ENCODE measurements around the gene SULT4A1.

SULT4A1 gene

DNA sequence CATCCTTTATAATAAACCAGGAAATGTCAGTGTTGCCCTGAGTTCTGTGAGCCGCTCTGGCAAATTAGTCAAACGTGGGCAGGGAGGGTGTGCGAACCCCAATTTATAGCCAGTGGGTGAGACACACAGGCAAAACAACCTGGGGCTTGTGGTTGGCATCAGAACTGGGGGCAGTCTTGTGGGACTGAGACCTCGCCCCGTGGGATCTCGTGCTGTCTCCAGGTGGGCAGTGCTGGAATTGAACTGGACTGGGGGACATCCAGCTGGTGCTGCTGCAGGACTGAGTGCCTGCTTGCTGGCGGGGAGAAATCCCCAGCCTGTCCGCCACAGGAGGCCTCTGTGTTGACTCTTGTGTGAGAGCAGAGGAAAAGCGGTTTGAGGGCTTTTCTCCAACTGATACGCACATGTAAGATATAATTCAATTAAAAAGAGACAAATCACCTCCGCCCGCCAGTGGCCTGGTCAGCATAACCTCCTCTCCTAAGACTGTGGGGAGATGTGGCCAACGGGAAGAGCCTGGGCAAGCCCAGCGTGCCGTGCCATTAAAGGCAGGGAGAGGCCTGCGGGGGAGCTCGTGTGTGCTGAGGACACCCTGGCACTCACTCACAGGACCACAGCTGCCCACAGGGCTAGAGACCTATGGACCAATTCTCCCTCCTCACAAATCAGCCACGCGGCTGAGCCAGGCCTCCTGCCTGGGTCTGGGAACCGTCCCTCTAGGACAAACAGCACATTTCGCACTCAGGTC lies 18.4 kb downstream of the SULT4A1 start:
- DNase-seq = no peak

DNA sequence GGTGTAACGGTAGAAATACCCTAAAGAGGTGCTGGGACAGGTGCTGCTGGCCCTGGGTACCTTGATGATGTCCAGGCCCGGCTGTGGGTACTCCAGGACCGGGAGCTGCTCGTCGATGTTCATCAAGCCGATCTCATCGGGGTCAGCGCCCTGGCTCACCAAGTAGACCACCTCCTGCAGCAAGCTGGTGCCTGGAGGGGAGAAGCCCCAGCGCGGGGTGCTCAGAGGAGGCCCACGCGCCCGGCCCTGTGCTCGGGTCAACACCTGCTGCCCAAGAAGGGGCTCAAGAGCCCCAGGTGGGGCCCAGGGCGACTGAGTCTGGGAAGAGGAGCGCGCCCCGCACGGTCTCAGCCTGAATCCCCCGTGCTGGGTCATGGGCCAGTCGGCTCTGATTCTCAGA lies 20.6 kb downstream of the SULT4A1 start:
- DNase-seq = no peak

DNA sequence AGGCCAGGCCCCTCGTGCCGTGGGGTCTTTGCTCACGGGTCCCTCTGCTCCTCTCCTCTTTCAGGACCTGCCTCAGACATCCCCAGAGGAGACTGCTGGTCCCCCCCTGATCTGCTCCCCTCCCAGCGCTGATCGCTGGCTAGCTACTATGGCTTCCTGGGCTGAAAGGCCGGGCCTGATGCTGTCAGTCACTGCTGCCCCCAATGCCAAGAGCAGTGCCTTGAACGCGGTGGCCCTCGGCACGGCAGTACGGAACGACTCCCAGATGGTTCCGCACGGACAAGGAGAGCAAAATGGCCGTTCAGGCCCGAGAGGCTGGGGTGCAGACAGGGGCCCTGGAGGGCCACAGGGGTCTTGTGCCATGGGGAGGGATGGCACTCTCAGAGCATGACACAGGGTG lies 21.5 kb downstream of the SULT4A1 start:
- DNase-seq = no peak

DNA sequence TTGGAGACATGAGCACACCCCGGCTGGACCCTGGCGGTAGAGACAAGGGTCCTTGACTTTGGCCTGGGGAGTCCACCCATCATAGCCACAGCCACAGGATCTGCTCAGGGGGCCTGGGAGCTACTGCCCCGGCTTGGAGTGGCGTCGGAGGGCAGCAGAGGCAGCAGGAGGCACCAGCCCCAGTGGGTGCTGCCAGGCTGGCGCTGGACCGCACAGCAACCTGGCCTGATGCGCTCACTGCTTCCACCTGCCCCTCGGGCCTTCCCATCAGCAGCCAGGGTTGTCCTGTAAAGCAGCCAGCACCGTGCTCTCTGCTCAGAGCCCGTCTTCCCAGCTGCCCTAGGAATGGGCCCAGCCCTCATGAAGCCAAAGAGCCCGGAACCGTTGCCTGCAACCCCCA lies 21.9 kb downstream of the SULT4A1 start:
- no peak for DNase-seq

DNA sequence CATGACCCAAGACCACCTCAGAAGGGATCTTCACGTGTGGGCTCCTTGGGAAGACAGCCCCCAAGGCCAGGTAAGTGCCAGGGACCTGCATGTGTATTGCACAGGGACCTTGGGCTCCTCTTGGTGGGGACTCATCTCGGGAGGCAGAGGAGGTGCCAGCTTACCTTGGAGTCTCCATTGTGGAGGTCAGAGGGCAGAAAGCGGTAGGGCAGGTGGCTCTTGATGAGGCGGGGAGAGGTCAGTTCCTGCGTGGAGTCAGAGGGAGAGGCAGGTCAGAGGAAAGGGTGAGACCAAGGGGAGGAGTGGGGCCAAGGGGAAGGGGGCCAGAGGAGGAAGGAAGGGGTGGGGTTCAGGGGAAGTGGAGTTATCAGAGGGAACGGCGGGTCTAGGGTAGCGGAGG lies 22.5 kb downstream of the SULT4A1 start:
- no peak for DNase-seq

DNA sequence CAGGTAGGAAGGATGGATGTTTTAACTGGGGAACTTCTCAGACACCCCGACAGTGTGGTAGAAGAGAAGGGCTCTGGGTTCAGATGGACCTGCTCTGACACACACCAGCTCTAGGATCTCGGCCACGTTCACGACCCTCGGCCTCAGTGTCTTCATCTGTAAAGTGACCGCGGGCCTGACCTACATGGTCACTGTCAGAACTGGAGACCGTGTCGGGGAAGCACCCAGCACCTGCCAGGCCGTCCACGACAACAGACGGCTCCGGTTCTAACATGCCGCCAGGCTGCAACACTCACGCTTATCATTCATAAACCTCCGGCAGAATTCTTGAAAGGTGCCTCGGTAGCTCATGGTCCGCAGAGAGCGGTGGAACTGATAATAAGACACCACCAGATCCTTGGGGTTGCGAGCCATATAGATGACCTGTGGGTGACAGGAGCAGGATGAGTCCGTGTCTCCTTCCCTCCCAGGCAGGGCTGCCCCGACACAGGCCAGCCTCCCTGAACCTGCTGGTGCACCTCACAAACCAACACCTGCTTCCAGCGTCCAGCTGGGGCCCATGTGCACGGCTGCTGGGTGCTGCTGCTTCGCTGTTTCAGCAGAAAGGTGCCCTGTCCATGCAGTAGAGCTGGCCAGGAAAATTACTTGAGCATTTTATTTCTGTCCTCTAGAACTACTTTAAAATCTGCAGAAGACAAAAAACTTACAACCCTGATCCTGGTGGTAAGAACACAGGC lies 23.6 kb downstream of the SULT4A1 start:
- no peak for DNase-seq

DNA sequence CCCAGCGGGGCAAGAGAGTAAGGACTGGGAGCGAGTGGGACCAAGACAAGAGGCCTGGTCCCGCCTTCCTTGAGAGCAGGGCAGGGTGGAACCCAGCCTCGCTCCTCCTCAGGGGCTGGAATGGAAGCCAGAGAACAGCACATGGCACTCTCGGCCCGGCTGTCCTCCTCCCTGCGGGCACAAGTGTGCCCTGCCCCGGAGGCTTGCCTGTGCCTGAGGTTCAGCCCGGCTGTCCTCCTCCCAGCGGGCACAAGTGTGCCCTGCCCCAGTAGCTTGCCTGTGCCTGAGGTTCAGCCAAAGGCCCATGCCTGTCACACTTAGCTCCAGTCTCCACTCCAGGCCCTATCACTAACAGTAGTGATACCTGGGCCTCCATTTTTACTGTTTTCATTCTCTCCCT lies 24.2 kb downstream of the SULT4A1 start:
- no peak for DNase-seq

DNA sequence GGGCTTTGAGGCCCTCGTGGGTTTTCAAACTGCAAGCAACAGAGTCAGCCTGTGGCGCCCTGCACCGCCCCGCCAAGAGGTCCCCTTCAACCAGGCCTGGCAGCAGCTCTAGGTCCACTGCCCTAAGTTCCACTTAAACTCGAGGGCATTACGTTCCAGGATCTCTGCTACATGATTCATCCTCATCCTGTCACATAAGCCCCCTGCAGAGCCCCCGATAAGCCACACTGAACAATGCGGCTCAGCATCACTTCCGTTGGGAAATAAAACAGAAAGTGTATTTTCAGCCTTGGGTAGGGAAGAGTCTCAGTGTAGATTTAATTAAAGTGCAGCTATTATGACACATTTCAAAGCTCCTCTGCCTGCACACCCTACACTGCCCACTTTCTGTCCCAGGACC lies 24.6 kb downstream of the SULT4A1 start:
- DNase-seq = no peak

DNA sequence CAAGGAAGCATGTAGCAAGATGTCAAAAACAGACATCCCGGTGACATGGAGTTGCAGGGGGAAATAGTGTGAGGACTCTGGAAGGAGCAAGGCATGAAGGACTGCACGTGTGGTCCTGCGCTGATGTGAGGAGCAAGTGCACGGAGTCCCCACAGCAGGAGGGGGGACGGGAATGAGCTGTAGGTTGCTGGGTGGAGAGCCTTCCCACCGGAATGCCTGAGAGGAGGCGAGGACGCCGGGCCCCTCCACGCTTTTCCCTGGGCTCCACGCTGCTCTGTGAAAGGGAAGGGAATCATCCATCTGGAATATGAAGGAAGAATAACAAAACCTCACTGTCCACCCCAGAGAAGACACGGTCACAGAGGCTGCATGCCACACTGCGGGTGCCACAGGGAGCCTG lies 26.6 kb downstream of the SULT4A1 start:
- no peak for DNase-seq

DNA sequence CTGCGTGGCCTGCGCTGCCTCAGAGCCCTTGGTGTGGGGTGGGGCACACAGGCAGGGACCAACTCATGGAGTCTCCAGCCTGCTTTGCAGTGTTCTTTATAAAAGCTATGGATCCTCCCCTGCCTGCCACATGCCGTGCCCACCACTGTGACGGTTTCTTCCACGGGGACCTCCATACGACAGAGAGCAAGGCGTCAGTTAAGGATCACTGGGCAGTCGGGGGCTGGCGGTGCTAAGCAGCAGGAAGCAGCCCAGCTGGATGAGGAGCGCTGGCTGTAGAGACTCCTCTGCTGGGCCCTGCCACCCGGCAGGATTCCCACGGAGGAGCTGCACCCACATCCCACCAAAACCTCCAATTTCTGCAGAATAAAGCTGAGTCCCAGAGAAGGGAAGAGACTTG lies 27.1 kb downstream of the SULT4A1 start:
- no peak for DNase-seq

DNA sequence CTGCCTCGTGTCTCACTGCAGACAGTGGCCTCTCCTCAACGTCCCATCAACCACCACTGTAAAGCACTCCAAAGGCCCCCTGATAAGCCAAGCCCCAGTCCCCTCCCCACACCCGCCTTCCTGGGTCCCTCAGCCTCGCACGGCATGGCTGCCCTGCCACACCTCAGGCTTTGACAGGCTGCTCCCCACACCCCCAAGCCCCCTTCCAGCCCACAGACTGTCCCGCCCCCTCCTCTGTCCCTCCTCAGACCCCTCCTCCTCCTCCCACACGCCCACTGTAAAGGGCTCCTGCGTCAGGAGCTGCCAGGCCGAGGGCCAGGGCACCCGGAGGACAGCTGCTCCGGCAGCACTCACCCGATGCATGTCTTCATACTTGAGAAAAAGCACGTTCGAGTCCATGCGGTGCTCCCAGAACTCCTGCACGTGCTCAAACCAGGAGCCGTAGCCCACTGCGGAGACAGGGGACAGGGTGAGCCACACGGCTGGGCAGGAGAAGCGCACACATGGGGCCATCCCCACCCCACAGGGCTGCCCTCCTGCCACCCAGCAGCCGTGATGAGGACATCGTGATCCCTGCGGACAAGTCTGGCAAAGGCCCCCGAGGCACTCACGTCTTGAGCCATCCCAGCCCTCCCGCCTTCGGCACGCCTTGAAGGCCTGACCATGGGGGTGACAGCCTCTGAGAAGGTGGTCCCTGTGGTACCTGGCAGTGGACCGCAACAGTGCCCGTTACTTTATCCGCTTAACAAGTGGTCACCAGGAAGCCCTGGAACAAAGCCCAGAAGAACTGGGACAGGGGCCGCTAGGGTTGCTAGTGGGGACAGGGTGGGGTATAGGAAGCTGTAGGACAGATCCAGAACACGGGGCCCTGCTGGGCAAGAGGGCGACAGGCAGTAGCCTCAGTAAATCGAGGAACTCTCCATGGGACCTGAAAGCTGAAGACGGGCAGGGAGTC lies 28.8 kb downstream of the SULT4A1 start:
- DNase-seq = no peak

DNA sequence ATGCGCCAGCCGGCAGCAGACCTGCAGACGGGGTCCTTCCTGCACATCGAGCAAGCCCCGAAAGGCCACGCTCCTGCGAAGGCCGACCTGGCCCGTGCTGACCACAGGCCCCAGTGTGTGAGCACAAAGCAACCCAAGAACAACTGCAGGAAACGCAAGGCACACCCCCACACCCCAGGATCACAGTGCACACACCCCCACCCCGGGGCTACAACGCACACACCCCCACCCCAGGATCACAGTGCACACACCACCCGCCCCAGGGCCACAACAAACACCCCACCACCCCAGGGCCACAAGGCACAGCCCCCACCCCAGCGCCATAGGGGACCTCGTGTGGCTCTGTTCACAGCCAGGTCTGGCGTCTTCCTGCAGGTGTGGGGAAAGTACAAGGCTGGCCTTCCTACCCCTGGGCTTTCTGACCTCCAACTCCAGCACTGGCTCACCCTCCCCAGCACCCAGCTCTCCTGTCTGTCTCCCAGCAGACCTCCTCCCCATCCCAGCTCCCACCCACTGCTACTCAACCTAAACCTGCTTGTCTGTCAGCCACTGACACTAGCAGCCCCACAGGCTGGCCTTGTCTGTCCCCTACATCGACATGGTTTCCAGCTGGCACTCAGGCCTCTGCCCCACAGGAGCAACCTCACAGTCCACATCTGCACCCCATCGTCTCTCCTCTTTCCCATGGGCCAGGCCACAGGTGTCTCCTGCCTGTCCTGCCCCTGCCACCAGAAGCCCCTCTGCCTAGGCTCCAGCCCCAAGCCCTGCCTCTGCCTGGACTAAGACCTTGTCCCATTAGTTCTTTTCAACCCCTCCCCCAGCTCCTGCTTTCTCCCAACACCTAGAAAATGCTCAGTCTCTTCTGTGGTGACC lies 29.7 kb downstream of the SULT4A1 start:
- DNase-seq = no peak

DNA sequence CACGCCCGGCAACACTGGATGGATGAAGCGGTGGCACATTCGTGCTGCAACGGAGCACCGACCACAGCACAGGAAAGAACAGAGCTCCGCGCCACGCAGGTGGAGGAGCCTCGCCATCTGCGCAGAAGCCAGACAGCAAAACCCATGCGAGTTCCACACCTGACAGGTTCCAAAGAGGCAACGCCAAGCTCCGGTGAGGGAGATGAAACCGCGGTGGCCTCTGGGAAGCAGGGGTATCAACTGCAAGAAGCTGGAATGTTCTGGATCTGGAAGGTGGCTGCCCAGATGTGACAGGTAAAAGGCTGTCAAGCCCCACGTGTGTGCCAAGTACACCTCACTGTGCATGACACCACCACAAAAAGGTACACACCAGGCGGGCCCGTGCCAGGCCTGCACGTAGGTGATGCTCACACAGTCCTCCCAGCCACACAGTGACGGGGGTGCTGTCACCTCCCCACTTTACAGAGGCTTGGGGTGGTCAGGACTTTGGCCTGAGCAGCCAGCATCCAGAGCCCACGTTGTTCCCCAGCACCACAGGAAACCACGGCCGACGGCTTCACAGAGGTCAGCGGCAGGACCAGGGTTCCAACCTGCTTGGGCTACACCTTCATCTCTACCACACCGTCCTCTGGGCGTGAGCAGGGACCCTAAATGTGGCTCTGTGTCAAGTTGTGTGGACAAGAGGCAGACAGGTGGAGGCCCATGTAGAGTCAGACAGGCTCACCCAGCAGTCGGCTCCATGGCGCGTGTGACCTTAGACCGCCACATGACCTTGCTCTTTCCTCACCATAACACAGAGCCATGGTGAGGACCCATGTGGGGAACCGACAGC lies 30.5 kb downstream of the SULT4A1 start:
- no peak for DNase-seq

DNA sequence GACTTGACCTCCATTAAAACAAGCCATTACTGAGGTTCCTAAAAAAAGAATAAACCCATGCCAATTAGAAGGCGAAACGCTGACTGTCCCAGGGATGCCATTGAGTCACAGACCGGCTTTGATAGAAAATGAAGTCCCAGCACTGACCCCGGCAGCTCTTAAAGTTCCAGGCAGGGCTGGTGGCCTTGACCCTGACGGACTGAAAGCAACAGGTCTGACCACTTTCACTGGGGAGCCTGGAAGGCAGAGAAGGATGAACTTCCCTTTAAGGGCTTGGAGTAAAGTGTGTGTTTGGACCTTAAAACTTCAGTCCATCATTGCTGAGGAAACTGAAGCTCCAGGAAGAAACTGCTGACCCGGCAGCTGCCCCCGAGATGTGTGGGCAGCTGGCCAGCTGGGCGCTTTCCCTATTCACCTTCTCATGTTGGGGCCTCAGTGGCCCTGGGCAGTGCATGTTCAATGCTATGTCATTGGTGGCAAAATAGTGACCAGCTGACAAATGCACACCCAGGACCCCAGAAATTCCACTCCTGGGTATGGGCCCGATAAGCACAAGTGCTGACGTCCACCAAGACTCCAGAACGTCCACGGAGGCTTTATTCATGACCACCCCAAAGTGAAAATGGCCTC lies 31.3 kb downstream of the SULT4A1 start:
- no peak for DNase-seq

DNA sequence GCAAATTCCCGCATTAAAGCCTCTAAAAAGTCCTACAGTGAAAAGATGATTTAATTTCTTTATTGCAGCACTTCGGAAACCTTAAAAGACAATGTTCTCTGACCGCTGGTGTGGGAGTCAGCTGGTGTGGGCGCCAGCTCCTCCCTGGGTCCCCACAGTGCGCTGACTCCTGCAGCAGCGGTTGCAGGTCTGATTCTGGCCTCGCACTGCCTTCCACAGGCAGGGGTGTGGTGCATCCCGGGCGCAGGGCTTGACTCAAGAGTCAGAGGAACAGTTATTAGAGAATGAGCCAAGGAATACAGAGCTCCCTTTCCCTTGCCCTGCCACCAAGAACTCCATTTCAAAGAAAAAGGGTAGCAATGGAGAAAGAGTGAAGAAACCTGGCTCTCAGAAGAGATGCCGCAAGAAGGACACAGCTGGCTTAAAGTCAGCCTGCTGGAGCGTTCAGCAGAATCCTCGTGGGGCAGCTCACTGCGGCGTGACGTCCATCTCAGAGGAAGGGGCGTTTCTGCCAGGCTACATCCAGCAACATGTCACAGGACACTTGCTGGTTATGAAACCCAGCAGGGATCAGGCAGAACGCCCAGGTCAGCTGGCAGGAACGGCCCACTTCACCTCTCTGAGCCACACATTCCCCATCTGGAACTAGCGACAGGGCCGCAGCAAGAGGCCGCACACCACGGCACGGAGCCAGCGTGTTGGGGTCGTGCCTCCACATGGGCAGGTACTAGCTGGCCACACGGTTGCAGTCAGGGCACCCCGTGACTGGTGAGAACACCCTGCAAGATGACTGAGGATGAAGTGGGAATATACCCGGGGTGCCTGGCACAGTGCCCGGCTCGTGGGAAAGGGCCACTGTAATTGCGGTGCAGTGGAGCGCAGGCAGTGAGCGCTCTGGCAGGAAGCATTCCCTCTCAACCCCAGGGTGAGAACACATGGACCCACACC lies 32.1 kb downstream of the SULT4A1 start:
- DNase-seq = no peak

DNA sequence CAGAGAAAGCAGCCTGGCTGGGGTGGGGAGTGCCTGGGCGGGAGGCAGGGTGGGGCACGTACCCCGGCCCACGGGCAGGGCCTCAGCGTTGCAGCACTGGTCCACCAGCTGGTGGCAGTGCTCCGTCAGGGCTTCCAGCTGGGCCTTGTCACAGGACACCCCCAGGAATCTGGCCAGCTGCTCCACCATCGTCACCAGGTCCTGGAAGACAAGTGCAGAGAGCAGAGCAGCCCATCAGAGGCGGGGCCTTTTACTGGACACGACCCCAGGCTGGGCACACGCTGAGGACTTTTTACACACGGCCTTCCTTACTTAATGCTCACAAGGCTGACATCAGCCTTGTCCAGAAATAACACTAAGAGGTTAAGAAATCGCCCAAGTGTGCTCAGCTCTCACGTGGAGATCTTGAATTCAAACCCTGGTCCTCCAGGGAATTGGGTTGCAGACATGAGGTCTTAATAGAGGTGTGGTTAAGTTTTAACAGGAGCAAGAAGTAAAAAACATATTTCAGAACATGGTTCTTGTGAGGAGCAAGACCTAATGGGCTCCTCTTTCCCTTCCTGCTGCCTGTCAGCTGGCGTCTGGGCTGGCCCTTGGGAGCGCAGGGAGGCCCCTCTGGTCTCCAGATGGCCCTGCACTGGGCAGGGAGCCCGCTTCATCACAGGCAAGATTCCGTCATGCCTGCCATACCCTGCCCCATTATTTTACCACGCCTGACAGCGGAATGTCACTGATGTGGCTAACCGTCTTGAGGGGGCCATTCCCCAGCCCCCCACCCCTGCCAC lies 33.1 kb downstream of the SULT4A1 start:
- DNase-seq = no peak

DNA sequence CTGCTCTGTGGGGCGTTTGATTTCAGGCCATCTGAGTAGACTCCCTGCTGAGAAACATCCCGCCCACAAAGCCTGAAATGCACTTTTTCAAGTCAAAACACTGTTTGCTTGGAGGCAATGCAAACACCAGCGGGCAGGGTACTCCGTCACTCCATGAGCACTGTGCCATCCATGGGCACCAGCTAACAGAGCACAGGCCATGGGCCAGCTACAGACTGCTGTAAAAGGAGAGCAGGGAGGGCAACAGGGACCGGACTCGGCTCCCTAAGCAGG lies 33.7 kb downstream of the SULT4A1 start:
- DNase-seq = no peak

DNA sequence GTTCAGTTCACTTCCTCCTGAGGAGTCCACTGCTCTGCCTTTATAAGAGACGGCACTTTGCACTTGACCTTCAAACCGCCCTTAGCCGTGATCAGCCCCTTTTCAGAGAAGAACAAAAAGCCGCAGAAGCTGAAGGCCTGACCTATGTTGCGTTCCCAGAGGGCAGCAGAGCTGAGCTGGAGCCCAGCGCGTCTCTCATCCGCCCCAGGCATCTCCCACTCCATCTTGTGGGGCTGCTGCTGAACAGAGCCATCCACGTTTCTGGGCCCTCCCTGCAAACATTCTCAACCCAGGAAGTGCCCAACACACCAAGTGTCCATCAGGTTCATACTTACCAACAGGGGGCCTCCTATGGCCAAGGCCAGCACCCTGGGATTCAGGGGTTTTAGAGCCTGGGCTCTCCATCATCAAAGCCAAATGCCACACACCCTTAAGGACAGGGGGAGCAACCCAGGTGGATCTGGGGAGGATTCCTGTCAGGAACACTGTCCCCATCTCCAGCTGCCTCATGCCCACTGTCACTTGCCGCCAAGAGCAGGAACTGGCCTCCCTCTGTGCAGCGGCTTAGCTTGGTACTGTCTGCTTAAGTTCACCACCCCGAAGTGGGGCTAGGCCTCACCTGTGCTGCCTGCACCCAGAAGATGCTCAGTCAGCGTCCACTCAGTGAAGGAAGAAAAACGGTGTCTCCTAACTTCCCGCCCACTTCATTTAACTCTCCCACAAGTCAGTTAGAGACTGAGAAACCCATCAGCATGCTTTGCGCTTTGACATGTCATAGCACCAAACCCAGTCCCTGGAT lies 34.2 kb downstream of the SULT4A1 start:
- no peak for DNase-seq
